CD14-positive monocyte (primary cell): Measurements from ENCODE around the gene SCARB2. TPM values are rescaled to one million over a fixed set of nuclear protein-coding genes. Genes with fewer than 3 reads are reported as not detected.

Source experiments
- DNase-seq, 3 donors: peaks; one replicate each; pipeline ENCODE4 v3.0.0-alpha.2; 2011 to 2022
- H2AFZ ChIP-seq: 2 replicates; pipeline ENCODE4 v1.6.0; 2012; ENCODE audit warnings: mild to moderate bottlenecking, low read depth, low read length, inconsistent platforms; ENCODE audit not compliant: insufficient read depth, poor library complexity, severe bottlenecking
- H3K27ac ChIP-seq, 2 donors: 1 replicate in 1 of 2; 2 replicates in 1 of 2; pipeline ENCODE4 v1.5.1; 2012 to 2013; ENCODE audit warnings: low read length in 2 of 2, control low read depth in 1 of 2, inconsistent platforms in 1 of 2, low read depth in 1 of 2, mild to moderate bottlenecking in 1 of 2
- H3K27me3 ChIP-seq, 2 donors: one replicate each; pipeline versions ENCODE4 v1.6.0 to v1.6.1; 2011 to 2013; ENCODE audit warnings: low read length in 2 of 2; ENCODE audit not compliant: control insufficient read depth in 2 of 2, insufficient read depth in 2 of 2
- H3K36me3 ChIP-seq, 2 donors: replicated peaks in 1 of 2; 1 replicate in 1 of 2; 2 replicates in 1 of 2; pipeline versions ENCODE4 v1.5.1 to v1.6.1; 2012 to 2013; ENCODE audit warnings: low read length in 2 of 2, control low read depth in 1 of 2, inconsistent platforms in 1 of 2, mild to moderate bottlenecking in 1 of 2; ENCODE audit not compliant: insufficient read depth in 2 of 2, control insufficient read depth in 1 of 2
- H3K4me1 ChIP-seq, 2 donors: 1 replicate in 1 of 2; 2 replicates in 1 of 2; pipeline versions ENCODE4 v1.5.1 to v1.6.1; 2012 to 2013; ENCODE audit warnings: low read length in 2 of 2, control low read depth in 1 of 2, inconsistent platforms in 1 of 2, mild to moderate bottlenecking in 1 of 2, moderate library complexity in 1 of 2; ENCODE audit not compliant: insufficient read depth in 2 of 2, control insufficient read depth in 1 of 2
- H3K4me2 ChIP-seq: replicated peaks from 2 replicates; pipeline ENCODE3; 2012; ENCODE audit warnings: low read length, moderate library complexity, mild to moderate bottlenecking; ENCODE audit not compliant: poor library complexity, severe bottlenecking; ENCODE audit errors: extremely low read depth
- H3K4me3 ChIP-seq, 3 experiments: fragments of 200-600 bp in 1 of 3; sonication (generic) in 1 of 3; replicated peaks in 1 of 3; 1 replicate in 2 of 3; 2 replicates in 1 of 3; pipeline ENCODE4 v1.5.1; 2011 to 2013; ENCODE audit warnings: low read length in 3 of 3, mild to moderate bottlenecking in 3 of 3, control low read depth in 2 of 3, low read depth in 2 of 3, inconsistent platforms in 1 of 3, moderate library complexity in 1 of 3
- H3K79me2 ChIP-seq: 2 replicates; pipeline ENCODE4 v1.6.0; 2012; ENCODE audit warnings: mild to moderate bottlenecking, control low read depth, inconsistent platforms, low read length, moderate library complexity; ENCODE audit not compliant: insufficient read depth
- H3K9ac ChIP-seq: 2 replicates; pipeline ENCODE4 v1.6.0; 2017; ENCODE audit warnings: low read length, mild to moderate bottlenecking; ENCODE audit not compliant: insufficient read depth, poor library complexity, severe bottlenecking
- H3K9me3 ChIP-seq, 2 donors: replicated peaks in 1 of 2; 1 replicate in 1 of 2; 2 replicates in 1 of 2; pipeline versions ENCODE4 v1.5.1 to v1.6.1; 2012 to 2013; ENCODE audit warnings: low read length in 2 of 2, control low read depth in 1 of 2; ENCODE audit not compliant: control insufficient read depth in 1 of 2, insufficient read depth in 1 of 2
- H4K20me1 ChIP-seq: 2 replicates; pipeline ENCODE4 v1.6.0; 2012; ENCODE audit warnings: mild to moderate bottlenecking, low read length, control low read depth, moderate library complexity; ENCODE audit not compliant: insufficient read depth
- H3K27ac Mint-ChIP-seq, 7 donors: one replicate each; pipeline ENCODE4 v1.8.0; 2020; ENCODE audit warnings: mild to moderate bottlenecking in 7 of 7, mixed read lengths in 7 of 7, moderate library complexity in 6 of 7, inconsistent platforms in 2 of 7
- H3K27me3 Mint-ChIP-seq, 3 donors: one replicate each; pipeline ENCODE4 v1.8.0; 2021 to 2022; ENCODE audit warnings: low read depth in 3 of 3, mild to moderate bottlenecking in 3 of 3, mixed read lengths in 3 of 3, moderate library complexity in 3 of 3, inconsistent platforms in 1 of 3
- H3K36me3 Mint-ChIP-seq, 2 donors: one replicate each; pipeline ENCODE4 v1.8.0; 2020; ENCODE audit warnings: mixed read lengths in 2 of 2, inconsistent platforms in 1 of 2, mild to moderate bottlenecking in 1 of 2
- H3K4me1 Mint-ChIP-seq: one replicate; pipeline ENCODE4 v1.8.0; 2020; ENCODE audit warnings: mild to moderate bottlenecking, mixed read lengths
- H3K4me3 Mint-ChIP-seq, 2 donors: one replicate each; pipeline ENCODE4 v1.8.0; 2020; ENCODE audit warnings: mild to moderate bottlenecking in 2 of 2, mixed read lengths in 2 of 2, moderate library complexity in 1 of 2
- H3K9me3 Mint-ChIP-seq, 7 donors: one replicate each; pipeline ENCODE4 v1.8.0; 2020 to 2022; ENCODE audit warnings: mixed read lengths in 7 of 7, mild to moderate bottlenecking in 6 of 7, moderate library complexity in 6 of 7, inconsistent platforms in 2 of 7
- CTCF ChIP-seq: fragments of 200-600 bp; IDR thresholded peaks from one replicate; pipeline ENCODE4 v1.8.0; 2022; ENCODE audit warnings: antibody characterized with exemption, mild to moderate bottlenecking
- WGBS: methylation state at CpG from one replicate; pipeline ENCODE4 v1.1.5; 2013; ENCODE audit warnings: missing lambda C conversion rate; ENCODE audit not compliant: insufficient coverage; 5-methylcytosine and 5-hydroxymethylcytosine counted together
- intact Hi-C, 2 donors: fragments of 100-400 bp; cut with micrococcal nuclease; formaldehyde crosslinking; loops; one replicate each; pipeline versions ENCODE4 v1.15.0 to v1.15.1; 2023
- polyA plus RNA-seq, 3 donors: library from polyadenylated mRNA; depleted of rRNA in 1 of 3; unstranded in 2 of 3; stranded (reverse) in 1 of 3; fragments of 300-500 nt in 2 of 3; fragments of >200 nt in 1 of 3; fragmentation: Illumina TruSeq in 2 of 3; gene quantifications; 1 replicate in 2 of 3; 2 replicates in 1 of 3; pipeline ENCODE4 v1.2.3, GENCODE V29; 2012 to 2021

SCARB2 gene
- polyA plus RNA-seq, 3 donors, result 36.8 to 73.0 (median 53.5) TPM

GRCh38 chr4:76199664-76200211, 13.9 kb downstream of the SCARB2 start:
- no peak for TF ChIP-seq CTCF
- Histone ChIP-seq H2AFZ (peak overlapping the region; percentile 43), H3K9me3 (no peaks in the 10 kb centered on the region), H3K4me2 (peak overlapping the region; percentile 33), H3K4me3 (peak overlapping the region in 1 of 3 experiments; percentile 28), H3K9ac (no peak overlapping the region), H3K27me3 (no peaks in the 10 kb centered on the region), H4K20me1 (peaks cover 98% of the 10 kb centered on the region), H3K36me3 (peaks cover 7 to 24% of the 10 kb centered on the region in 2 donors), H3K4me1 (peaks cover 42 to 51% of the 10 kb centered on the region in 2 donors), H3K27ac (peak overlapping the region in 1 of 2 donors; percentile 70), H3K79me2 (peaks cover 83% of the 10 kb centered on the region)
- Mint-ChIP-seq H3K27me3 (no peaks in the 10 kb centered on the region), H3K4me1 (peaks cover 67% of the 10 kb centered on the region), H3K27ac (peak overlapping the region; percentile 75 to 89 (median 83)), H3K9me3 (no peaks in the 10 kb centered on the region), H3K36me3 (peaks cover 15% of the 10 kb centered on the region in 2 donors), H3K4me3 (peak overlapping the region; percentile 44 to 57)
- intact Hi-C loops, result loop anchor here in 1 of 2 donors (2.0 kb wide), 1 partner anchor 13 kb away; the partner anchor contains the start of gene SCARB2
- 3% methylated on average over 8 of the region's 13 CpGs for WGBS
- peak in 2 of 3 donors; percentile 20 to 40 for DNase-seq

- peaks cover 71% of the 10 kb centered on the region for H3K4me1 Mint-ChIP-seq
- no peaks in the 10 kb centered on the region for H3K9me3 Mint-ChIP-seq
- TF ChIP-seq CTCF, result no peak
- peak overlapping the region; percentile 3 to 70 for H3K4me3 Mint-ChIP-seq
- H3K27me3 Mint-ChIP-seq, result no peaks in the 10 kb centered on the region
- peak; percentile 70 to 87 (median 80) for DNase-seq
- H2AFZ ChIP-seq, result no peak overlapping the region
- no peaks in the 10 kb centered on the region for H3K27me3 ChIP-seq
- H3K4me2 ChIP-seq, result peak overlapping the region; percentile 50
- H3K9me3 ChIP-seq, result no peaks in the 10 kb centered on the region
- peak overlapping the region; percentile 22 for H3K9ac ChIP-seq
- peaks cover 51 to 60% of the 10 kb centered on the region in 2 donors for H3K4me1 ChIP-seq
- intact Hi-C loops, result loop anchor here in 1 of 2 donors (2.0 kb wide), 1 partner anchor 14 kb away; the partner anchor contains the start of gene SCARB2
- H3K27ac Mint-ChIP-seq, result peak overlapping the region; percentile 83 to 95 (median 90)
- peaks cover 11 to 31% of the 10 kb centered on the region in 2 donors for H3K36me3 ChIP-seq
- peaks cover 21 to 24% of the 10 kb centered on the region in 2 donors for H3K36me3 Mint-ChIP-seq
- peak overlapping the region; percentile 29 to 70 for H3K27ac ChIP-seq
- peaks cover 74% of the 10 kb centered on the region for H3K79me2 ChIP-seq
- peaks cover 98% of the 10 kb centered on the region for H4K20me1 ChIP-seq
- no CpG with 5 or more reads among the region's 4 CpGs for WGBS
- peak overlapping the region in 1 of 3 experiments; percentile 21 for H3K4me3 ChIP-seq
Measured at GRCh38 chr4:76198411-76199237, 15.0 kb downstream of the SCARB2 start.
